Stimulated activated memory B cell treated with anti-CD40 and anti-IgM and Interleukin-4, amounts not matched to agents 10 μg/mL and 1 μg/mL and 100 μg/mL, for 72 hours (primary cell): Measurements from ENCODE around the gene ZNF148.

Experiments used
- ATAC-seq: fragments of 150-1000 bp; cut with Tn5 transposase; 2 replicates; pipeline ENCODE4 v1.10.0; 2021
- H3K27ac Mint-ChIP-seq: one replicate; pipeline ENCODE4 v1.8.0; 2022; ENCODE audit warnings: mild to moderate bottlenecking, mixed read lengths
- H3K27me3 Mint-ChIP-seq: one replicate; pipeline ENCODE4 v1.8.0; 2022; ENCODE audit warnings: mixed read lengths
- H3K36me3 Mint-ChIP-seq: one replicate; pipeline ENCODE4 v1.8.0; 2022; ENCODE audit warnings: mixed read lengths
- H3K4me1 Mint-ChIP-seq: one replicate; pipeline ENCODE4 v1.8.0; 2022; ENCODE audit warnings: mixed read lengths
- H3K4me3 Mint-ChIP-seq: one replicate; pipeline ENCODE4 v1.8.0; 2022; ENCODE audit warnings: mild to moderate bottlenecking, moderate library complexity, mixed read lengths
- H3K9me3 Mint-ChIP-seq: one replicate; pipeline ENCODE4 v1.8.0; 2022; ENCODE audit warnings: mixed read lengths

Gene ZNF148

GRCh38 chr3:125213946-125214542 is 161.1 kb downstream of the ZNF148 start:
- Mint-ChIP-seq H3K9me3 (no peaks in the 10 kb centered on the region), H3K36me3 (no peaks in the 10 kb centered on the region), H3K27ac (no peak overlapping the region), H3K4me3 (no peak overlapping the region), H3K4me1 (peaks cover 16% of the 10 kb centered on the region), H3K27me3 (peaks cover 56% of the 10 kb centered on the region)
- ATAC-seq: no peak

- no peak for ATAC-seq
- no peak overlapping the region for H3K27ac Mint-ChIP-seq
- H3K36me3 Mint-ChIP-seq: no peaks in the 10 kb centered on the region
- no peaks in the 10 kb centered on the region for H3K9me3 Mint-ChIP-seq
- peaks cover 59% of the 10 kb centered on the region for H3K27me3 Mint-ChIP-seq
- peaks cover 16% of the 10 kb centered on the region for H3K4me1 Mint-ChIP-seq
- H3K4me3 Mint-ChIP-seq: no peak overlapping the region
Observed at GRCh38 chr3:125213364-125213755, 161.8 kb downstream of the ZNF148 start.

DNA sequence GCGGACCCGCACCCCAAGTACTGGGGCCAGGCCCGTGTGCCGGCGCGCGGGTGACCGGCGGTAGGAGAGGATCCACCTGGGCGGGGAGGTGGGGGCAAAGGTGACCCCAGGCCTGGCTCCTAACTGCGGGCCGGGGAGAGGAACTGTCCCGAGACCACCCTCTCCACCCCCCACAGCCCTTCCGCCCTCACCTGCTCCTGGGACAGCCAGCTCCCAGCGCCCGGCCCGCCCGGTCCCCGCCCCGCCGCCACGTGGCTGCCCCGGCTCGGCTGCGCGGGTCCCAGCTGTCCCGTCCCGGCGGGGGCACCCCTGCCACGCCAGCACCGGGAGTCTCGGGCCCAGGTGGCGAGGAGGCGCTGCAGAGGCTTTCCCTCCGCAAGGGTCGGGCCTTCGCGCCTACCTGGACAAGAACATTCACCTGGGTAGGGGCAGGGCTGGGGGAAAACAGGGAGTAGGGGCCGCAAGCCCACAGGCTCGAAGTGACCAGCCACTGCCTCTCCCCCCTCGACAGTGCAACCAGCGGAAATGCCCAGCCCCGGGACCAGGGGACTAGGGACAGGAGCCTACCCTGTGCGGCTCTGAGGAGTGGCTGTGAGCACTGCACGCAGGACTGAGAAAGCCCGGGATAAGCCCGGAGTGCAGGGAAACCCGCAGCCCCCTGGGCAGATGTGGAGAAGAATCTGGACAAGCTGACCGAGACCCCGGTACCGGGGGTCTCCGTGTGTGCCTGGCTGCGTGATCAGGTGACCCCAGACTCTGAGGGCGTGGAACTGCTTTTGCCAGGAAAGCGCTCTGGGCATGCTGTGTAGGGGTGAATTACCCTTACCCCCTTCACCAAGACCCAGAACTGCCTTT is 162.4 kb downstream of the ZNF148 start, which contains the start of gene SLC12A8:
Gene SLC12A8 (minus strand): TSS at position 240 of the 855 bp plus-strand sequence. CDS start 1,399 bp downstream, outside the sequence.
- Mint-ChIP-seq H3K9me3 (no peaks in the 10 kb centered on the region), H3K27me3 (peaks cover 59% of the 10 kb centered on the region), H3K36me3 (no peaks in the 10 kb centered on the region), H3K4me1 (peaks cover 16% of the 10 kb centered on the region), H3K4me3 (peak within 1 kb of the TSS; percentile 66), H3K27ac (no peak within 1 kb of the TSS)
- ATAC-seq: peak; percentile 62

- Mint-ChIP-seq H3K36me3 (no peaks in the 10 kb centered on the region), H3K9me3 (no peaks in the 10 kb centered on the region), H3K4me3 (peak overlapping the region; percentile 66)
Observed at GRCh38 chr3:125212091-125212508, 163.0 kb downstream of the ZNF148 start.

DNA sequence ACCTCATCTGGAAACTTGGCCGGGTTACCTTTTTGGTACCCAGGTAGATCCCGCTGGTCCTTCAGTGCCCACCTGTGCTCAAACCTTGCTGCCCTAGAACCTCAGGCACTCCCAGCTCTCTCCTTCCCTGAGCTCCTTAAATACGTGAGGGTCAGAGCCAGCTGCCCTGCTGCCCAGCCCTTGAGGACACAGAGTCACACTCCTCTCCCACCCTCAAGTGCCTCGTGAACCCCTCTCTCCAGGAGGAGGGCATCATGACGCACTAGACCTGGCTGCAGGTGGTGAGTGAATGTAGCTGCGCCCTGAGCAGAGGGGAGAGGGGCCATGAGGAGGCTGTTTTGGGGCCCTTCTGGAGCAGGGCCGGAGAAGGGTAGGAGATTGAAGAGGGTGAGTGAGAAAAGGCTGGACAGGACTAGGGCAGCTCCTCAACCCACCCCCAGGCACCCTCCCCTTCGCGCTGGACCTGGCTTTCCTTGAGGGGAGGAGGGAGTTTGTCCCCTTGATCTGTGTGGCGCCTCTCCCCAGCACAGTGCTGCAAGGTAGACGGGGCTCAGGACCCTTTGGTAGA is 163.5 kb downstream of the ZNF148 start:
- Mint-ChIP-seq H3K27ac (no peak overlapping the region), H3K27me3 (peaks cover 59% of the 10 kb centered on the region), H3K36me3 (no peaks in the 10 kb centered on the region), H3K4me1 (peaks cover 16% of the 10 kb centered on the region), H3K4me3 (peak overlapping the region; percentile 66), H3K9me3 (no peaks in the 10 kb centered on the region)
- no peak for ATAC-seq

More at GRCh38 chr3:125212091-125212508, 163.0 kb downstream of the ZNF148 start:
- Mint-ChIP-seq H3K4me1 (peaks cover 16% of the 10 kb centered on the region), H3K27me3 (peaks cover 59% of the 10 kb centered on the region), H3K27ac (no peak overlapping the region)
- ATAC-seq: peak; percentile 28

DNA sequence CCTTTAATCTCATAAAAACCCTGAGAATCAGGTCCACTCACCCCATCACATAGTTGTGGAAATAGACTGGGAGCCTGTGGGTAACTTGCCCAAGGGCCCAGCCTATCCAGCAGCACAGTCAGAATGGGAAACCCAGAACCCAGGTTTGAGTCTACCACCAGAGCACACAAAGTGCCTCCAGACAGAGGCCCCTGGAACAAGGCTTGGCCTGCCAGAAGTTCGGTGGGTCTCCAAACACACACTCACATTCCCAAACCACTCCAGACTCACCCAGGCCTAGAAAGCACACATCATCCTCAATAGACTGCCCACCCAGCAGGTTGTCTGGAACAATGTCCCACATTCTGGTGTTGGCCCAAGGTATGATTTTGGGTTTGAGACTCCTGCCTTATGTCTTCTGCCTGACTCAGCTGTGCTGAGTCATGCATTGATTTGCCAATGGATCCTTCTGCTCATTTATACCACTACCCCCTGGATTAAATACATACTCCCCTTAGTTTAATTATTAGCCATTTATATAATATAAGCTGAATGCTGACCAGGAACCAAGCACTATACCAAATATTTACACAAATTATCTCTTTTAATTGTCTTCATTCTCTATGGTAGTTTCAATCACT is 167.1 kb downstream of the ZNF148 start:
- Mint-ChIP-seq H3K36me3 (no peaks in the 10 kb centered on the region), H3K4me3 (no peak overlapping the region), H3K9me3 (no peaks in the 10 kb centered on the region), H3K27ac (no peak overlapping the region), H3K27me3 (peaks cover 37% of the 10 kb centered on the region), H3K4me1 (peaks cover 7% of the 10 kb centered on the region)
- no peak for ATAC-seq

GRCh38 chr3:125207507-125207906 is 167.6 kb downstream of the ZNF148 start:
- peaks cover 7% of the 10 kb centered on the region for H3K4me1 Mint-ChIP-seq
- no peak overlapping the region for H3K27ac Mint-ChIP-seq
- H3K27me3 Mint-ChIP-seq: peaks cover 33% of the 10 kb centered on the region
- no peaks in the 10 kb centered on the region for H3K36me3 Mint-ChIP-seq
- no peaks in the 10 kb centered on the region for H3K9me3 Mint-ChIP-seq
- H3K4me3 Mint-ChIP-seq: no peak overlapping the region
- ATAC-seq: peak; percentile 38

GRCh38 chr3:125206934-125207333 is 168.2 kb downstream of the ZNF148 start:
- no peak overlapping the region for H3K4me3 Mint-ChIP-seq
- no peaks in the 10 kb centered on the region for H3K9me3 Mint-ChIP-seq
- peaks cover 5% of the 10 kb centered on the region for H3K4me1 Mint-ChIP-seq
- H3K27me3 Mint-ChIP-seq: peaks cover 29% of the 10 kb centered on the region
- no peak overlapping the region for H3K27ac Mint-ChIP-seq
- no peaks in the 10 kb centered on the region for H3K36me3 Mint-ChIP-seq
- ATAC-seq: no peak

GRCh38 chr3:125203731-125204130 is 171.4 kb downstream of the ZNF148 start:
- Mint-ChIP-seq H3K27me3 (peaks cover under 1% of the 10 kb centered on the region), H3K9me3 (no peaks in the 10 kb centered on the region), H3K27ac (no peak overlapping the region), H3K4me1 (peaks cover 15% of the 10 kb centered on the region), H3K4me3 (no peak overlapping the region), H3K36me3 (no peaks in the 10 kb centered on the region)
- no peak for ATAC-seq

DNA sequence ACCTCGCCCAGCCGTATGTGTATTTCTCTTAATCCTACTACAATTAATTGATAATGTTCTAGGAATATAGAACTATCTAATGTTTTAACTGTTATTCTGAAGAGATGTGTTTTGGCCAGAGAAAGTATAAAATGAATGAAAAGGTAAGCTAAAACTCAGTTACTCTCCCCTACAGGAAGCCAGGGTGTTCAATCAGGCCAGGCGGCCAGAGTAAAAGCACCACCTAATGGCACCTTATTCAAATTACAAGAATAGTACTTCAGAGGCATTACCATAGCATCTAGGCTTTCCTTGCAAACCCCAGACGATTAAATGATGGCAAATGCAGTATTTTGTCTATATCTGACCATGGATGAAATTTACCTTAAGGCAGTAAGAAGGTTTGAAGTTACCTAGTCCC is 172.9 kb downstream of the ZNF148 start:
- no peaks in the 10 kb centered on the region for H3K27me3 Mint-ChIP-seq
- H3K9me3 Mint-ChIP-seq: no peaks in the 10 kb centered on the region
- peaks cover 15% of the 10 kb centered on the region for H3K4me1 Mint-ChIP-seq
- no peak overlapping the region for H3K4me3 Mint-ChIP-seq
- ATAC-seq: no peak
- H3K36me3 Mint-ChIP-seq: no peaks in the 10 kb centered on the region
- H3K27ac Mint-ChIP-seq: no peak overlapping the region

- H3K27me3 Mint-ChIP-seq: no peaks in the 10 kb centered on the region
- peaks cover 15% of the 10 kb centered on the region for H3K4me1 Mint-ChIP-seq
- peak overlapping the region; percentile 49 for H3K27ac Mint-ChIP-seq
- H3K9me3 Mint-ChIP-seq: no peaks in the 10 kb centered on the region
- ATAC-seq: no peak
- H3K4me3 Mint-ChIP-seq: no peak overlapping the region
- H3K36me3 Mint-ChIP-seq: no peaks in the 10 kb centered on the region
Observed at GRCh38 chr3:125200731-125201139, 174.4 kb downstream of the ZNF148 start.

DNA sequence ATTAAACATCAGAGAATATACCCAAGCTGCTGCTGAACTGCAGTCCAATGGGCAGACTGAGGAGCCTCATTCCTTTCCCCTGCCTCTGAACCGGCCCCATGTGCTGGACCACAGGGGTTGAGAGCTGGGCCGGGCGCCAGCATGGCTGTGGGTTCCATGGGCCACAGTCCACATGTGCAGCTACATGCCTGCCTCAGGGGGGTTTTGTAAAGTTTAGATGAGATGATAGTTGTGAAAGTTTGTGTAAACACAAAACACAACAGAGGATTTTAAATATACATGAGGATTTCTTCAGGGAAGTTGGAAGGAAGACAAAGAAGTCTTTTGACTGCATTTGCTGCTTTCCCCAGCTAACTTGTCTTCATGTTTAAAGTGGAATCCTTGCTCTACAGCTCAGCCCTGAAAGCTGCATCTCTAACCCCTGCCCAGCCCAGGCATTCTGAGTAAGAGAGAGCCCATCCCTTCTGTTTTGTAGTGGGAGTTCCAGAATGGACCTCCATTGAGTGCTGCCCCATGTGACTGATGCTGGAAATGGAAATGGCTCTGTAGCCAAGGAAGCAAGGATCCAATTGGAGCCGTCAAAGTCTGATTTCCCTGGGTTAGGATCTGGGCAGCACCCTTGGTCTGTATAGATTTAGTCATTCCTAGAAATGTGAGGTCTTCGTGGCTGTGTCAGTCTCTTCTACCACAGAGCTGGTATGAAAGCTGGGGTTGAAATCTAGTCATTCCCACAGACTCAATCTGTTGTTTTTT is 180.1 kb downstream of the ZNF148 start:
- no peaks in the 10 kb centered on the region for H3K36me3 Mint-ChIP-seq
- ATAC-seq: no peak
- H3K4me1 Mint-ChIP-seq: peaks cover 20% of the 10 kb centered on the region
- H3K27ac Mint-ChIP-seq: no peak overlapping the region
- H3K9me3 Mint-ChIP-seq: no peaks in the 10 kb centered on the region
- H3K27me3 Mint-ChIP-seq: no peaks in the 10 kb centered on the region
- no peak overlapping the region for H3K4me3 Mint-ChIP-seq

DNA sequence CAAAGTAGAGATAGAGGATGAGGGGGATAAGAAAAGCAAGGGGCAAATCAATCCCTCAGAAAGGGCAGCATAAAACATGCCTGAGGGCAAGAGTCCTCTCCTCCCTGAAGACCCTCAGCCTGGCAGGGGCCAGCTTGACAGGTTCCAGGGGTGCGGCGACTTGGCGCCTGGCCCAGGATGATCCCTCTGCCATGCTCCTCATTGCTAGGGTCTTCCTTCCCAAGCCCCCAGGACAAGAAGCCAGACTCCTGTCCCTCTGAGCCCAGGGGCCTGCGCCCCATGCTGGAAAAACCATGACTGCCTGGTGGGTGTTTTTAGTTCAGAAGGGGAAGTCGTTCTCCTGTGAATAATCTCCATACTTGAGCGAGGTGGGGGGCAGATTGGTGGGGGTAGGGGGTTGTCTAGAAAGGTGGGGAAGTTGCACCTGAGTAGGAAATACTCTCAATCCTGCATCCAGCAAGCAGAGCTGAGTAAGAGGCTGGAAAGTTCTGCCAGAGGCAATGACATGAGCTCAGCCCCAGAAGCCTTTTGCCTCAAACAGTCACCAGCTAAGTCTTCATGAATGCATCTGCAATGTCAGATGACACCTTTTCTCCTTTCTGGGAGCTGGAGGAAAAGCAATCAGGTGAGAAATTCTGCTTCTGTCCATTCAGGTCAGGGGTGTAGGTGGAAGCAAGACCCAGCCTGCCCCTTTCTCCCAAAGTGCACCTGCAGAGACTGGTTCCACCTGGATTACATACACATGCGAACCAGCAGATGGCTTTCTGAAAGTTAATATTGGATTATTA is 180.9 kb downstream of the ZNF148 start:
- Mint-ChIP-seq H3K36me3 (no peaks in the 10 kb centered on the region), H3K4me1 (peaks cover 14% of the 10 kb centered on the region), H3K9me3 (no peaks in the 10 kb centered on the region), H3K27ac (no peak overlapping the region), H3K4me3 (no peak overlapping the region), H3K27me3 (no peaks in the 10 kb centered on the region)
- ATAC-seq: no peak
